SH-SY5Y (cell line): ENCODE results near the gene ZDHHC14.

Source experiments
- GATA2 ChIP-seq: IDR thresholded peaks from 2 replicates; pipeline ENCODE4 v1.6.1; 2011; ENCODE audit warnings: mild to moderate bottlenecking, low read depth, low read length
- GATA3 ChIP-seq: IDR thresholded peaks from 2 replicates; pipeline ENCODE4 v1.6.1; 2011; ENCODE audit warnings: low read depth, mild to moderate bottlenecking, low read length, moderate library complexity

The ZDHHC14 gene

DNA sequence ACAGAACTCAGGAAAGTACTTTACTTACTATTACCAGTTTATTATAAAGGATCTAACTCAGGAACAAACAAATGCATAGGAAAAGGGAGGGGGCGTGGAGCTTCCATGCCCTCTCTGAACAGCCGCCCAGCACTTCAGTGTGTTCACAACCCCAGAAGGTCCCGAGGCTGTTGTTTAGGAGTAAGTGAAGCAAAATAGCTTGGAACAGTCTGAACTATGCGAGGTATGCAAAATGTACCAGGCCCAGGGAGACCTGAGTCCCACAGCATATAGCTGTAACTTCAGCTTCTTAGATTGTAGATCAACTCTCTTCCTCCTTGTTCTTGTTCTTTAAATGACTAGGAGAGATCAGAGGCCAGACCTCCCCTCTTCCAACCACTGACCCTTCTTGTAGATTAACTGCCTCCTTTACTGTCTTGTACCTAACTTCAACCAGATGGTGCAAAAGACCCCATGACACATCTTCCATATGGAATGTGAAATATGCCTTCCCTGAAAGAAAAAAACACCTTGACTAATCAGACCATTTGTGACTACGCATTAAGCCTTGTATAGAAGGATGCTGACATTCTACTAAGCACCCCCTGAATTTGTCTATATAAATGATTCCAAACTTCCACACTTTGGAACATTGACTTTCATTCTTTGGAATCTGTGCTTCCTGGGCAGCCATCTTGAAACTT lies 343.3 kb downstream of the ZDHHC14 start:
- TF ChIP-seq GATA2, result no peak
- TF ChIP-seq GATA3, result no peak

DNA sequence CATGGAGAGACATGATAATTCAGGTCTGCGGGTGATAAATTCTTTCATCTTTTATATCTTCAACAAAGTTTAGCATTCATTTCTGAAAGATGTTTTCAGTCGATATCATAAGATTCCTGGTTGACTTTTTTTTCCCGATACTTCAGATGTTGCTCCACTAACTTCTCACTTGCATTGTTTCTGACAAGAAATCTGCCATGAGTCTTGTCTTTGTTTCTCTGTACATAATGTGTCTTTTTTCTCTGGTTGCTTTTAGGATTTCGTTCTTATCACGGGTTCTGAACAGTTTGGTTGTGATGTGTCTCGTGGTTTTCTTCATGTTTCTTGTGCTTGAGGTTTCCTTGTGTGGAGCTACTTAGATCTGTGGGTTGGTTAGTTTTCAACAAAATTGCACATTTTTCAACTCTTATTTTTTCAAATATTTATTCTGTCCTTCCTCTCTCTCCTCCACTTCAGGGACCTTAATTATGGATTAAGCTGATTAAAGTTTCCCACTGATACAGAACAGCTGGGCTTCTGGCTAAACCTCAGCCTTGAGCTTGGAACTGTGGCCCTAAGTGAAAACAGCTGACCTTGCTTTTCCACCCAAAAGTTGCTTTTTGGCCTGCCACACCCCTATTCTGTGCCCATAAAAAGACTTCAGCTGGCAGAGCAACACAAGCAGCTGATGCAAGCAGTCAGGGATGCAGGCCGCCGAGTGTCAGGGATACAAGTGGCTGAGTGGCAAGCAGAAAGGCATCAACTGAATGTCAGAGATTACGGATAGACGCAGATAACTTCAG lies 344.2 kb downstream of the ZDHHC14 start:
- TF ChIP-seq GATA3, result no peak
- no peak for TF ChIP-seq GATA2

DNA sequence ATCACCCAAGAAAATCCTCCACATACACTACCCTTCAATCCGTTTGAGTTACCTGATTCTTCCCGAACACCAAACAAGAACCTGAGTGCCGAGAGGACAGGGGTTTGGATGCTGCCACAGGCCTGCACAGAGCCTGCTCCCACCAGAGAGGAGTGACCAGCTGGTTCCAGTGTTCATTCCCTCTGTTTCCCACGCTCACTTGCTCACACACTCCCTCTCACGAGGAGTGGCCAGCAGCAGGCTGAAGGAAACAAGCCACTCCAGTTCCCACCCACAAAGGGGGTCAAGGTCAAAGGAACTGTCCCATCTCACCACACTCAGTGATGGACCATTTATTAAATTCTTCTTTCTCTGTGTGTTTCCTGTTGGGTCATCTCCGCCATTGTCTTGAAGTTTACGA lies 344.8 kb downstream of the ZDHHC14 start:
- TF ChIP-seq GATA2 (no peak), GATA3 (no peak)

DNA sequence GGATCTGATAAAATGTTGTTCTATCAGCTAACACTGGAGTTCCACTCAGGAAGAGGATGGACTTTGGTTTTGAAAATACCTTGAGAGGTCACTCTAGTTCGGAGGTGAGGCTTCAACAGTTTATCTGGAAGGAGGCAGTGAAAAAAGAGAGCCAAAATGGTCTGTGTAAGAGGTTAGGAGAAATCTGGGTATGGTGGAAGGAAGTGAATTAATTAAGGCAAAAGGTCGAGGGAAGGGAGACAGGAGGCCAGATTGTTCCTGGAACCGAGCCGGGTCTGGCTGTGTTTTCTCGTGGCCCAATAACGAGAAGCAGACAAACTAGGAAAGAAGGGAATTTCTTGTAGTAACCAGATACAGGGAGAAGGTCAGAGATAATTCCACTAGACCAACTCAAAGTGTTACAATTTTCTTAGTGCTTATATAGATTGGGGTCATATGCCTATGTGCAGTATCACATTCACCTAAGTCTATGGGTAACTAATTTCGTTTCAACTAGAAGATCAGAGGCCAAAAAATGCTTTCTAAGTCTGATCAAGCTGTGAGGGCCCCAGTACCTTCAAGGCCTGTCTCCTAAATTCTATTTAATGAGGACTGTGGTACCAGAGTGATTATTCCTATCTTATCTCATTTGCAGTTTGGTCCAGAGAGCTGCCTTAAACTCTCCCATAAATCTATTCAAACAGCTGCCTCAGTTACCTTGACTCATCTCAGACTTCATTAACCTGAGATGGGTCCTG lies 346.1 kb downstream of the ZDHHC14 start:
- TF ChIP-seq GATA3 (no peak), GATA2 (no peak)
